EL (cell line): ENCODE measurements around the gene UNK.
A peak's percentile ranks its signal among the peaks of the same experiment; 100 is the strongest.
"Not testable (repeated sequence)": the region's sequence is repeated elsewhere in the genome, so short reads cannot be mapped to it uniquely, and the experiment has no call there.

Experiments
- DNase-seq: peaks from one replicate; pipeline ENCODE4 v3.0.0-alpha.2; 2016

The UNK gene

DNA sequence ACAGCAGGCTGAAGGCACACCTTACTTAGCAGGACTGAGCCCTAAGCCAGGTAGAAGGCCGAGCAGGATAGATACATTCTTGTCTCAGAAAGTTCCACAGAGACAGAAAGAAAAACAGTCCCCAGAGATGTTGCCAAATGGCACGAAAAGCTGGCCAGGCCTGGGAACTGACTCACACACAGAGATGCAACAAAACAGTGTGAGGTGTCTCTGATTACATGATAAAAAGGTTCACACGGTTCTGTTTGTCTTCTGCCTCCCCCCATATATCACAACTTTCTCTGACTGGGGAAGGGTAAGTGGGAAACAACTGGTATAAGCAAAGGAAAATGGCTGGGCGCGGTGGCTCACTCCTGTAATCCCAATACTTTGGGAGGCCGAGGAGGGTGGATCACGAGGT, 68.8 kb downstream of the UNK start:
- peak; percentile 66 for DNase-seq

DNA sequence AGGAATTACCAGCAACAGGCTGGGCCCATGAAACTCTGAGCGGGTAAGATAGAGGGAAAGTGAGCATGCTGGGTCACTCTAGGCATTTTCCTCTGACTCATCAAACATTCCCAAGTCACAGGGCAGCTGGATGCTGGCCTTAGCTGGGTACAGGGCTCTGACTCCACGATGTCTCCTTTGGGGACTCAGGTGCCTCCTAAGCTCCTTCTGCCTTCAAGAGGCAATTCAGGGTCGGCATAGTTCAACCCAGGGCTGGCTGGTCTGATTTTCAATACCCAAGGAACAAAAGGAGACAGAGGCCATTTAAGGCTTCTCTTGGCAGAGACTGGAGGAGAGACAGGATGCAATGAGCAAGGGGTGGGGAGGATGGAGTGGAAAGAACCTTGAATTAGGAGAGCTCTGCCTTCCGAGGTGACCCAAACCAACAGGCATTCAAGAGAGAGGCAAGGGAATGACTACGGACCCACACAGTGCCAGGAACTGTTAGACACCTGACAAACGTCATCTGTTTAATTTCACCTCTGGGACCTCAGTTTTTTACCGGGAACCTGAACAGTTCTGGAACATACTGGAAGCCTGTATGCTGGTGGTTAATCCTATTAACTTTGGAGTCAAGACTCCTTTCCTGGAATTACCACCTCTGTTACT, 69.6 kb downstream of the UNK start:
- DNase-seq: peak; percentile 84

DNA sequence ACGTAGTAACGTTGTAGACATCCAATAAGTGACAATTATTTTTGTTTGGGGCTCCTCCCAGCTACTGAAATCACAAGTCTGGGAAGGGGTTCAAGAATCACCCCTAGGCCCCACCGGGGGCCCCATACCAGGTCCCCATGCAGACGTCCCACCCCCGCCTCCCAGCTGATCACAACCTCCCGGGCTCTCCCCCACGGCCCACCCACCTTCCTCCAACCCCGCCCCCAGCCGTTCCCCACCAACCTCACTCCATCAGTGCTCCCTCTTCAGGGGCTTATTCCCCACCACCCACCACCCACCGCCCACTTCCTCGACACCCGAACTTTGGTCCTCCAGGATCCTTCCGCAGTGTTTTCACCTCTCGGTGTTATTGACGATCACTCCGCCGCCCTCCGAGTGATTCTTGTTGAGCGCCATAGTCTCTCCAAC, 70.3 kb downstream of the UNK start:
- DNase-seq: no peak

DNA sequence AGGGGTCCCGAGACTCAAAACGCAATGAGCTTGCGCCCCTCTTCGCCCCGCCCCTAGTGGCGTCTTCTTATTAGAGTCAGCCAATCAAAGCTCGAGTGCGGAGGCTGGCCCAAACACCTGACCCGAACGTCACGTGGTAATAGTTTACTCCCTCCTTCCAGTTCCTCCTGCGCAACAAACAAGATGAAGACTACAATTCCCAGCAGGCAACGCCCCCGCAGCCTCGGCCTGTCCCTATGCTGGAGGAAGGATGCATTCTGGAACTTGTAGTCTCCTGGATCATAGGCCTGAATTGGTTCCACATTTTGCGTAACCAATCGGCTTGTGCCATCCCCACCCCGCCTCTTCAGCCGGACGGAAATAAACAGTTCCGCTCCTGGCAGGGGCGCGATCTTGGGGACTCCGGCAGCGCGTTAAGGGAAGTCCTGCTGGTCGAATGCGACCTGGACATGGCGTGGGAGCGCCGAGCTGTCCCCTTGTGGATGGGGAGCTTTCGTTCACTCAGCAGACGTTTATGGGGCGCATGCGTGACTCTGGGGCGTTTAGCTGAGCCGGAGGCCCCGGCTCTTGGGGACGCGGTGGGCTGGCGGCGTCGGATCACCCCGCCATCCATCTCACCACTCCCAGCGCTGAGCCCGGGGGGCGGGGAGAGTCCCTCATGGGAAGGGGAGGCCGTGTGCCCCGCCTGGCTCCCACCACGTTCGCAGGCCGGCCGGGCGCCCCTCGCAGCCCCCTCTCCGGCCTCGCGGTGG, 70.9 kb downstream of the UNK start, which contains the start of gene WBP2:
Gene WBP2 (minus strand): TSS at position 26 of the 752 bp plus-strand sequence. CDS start 38 bp downstream, outside the sequence.
- DNase-seq: peak; percentile 100

DNA sequence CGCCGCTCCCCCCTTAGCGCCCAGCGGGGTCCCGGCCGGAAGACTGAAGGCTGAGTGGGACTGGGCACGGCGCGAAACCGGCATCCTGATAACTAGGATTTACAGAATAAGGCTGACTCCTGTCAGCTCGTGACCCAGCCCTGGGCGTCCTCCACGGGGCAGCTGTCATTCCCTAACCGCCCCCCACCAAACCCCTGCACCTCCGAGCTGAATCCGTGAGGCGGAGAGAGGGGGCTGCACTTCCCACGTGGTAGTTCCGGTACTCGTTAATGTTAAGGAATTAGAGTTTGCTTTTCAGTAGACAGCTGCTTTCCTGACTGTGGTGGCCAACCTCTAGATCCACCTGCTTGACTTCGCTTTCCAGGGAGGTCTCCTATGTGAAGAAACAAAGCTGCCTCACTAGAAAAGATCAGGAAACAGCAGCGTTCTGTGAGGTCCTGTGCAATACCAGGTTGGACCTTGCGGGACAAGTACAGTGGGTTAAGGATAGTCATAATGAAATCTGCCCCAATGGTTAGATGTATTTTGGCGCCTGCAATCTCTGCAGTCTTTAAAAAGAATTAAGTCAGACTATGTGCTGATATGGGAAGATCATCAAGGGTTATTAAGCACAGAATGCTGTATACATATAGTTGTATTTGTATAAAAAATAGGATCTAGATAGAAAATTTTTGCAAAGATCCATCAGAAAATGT, 71.6 kb downstream of the UNK start:
- peak; percentile 38 for DNase-seq

DNA sequence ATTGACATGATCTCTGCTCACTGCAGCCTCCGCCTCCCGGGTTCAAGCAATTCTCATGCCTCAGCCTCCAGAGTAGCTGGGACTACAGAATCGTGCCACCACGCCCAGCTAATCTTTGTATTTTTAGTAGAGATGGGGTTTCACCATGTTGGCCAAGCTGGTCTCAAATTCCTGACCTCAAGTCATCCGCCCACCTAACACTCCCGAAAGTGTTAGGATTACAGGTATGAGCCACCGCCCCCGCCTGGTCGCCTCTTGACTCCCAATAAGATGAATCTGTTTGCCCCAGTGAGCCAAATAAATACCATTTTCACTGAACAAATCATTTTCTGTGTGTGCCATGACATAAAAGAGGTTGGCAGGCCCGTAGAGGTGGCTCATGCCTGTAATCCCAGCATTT, 74.8 kb downstream of the UNK start:
- DNase-seq: not testable (repeated sequence)

DNA sequence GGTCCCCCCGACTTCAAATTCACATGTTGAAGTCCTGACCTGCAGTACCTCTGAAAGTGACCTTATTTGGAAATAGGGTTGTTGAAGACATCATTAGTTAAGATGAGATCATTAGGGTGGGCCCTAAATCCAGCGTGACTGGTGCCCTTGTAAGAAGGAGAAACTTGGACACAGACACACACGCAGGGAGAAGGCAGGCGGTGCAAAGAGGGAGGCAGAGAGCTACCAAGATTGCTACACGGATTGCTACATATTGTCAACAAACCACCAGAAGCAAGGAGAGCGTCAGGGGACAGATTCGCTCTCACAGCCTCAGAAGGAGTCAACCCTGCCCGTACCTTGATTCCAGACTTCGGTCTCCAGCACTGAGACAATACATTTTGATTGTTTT, 77.3 kb downstream of the UNK start:
- no peak for DNase-seq

DNA sequence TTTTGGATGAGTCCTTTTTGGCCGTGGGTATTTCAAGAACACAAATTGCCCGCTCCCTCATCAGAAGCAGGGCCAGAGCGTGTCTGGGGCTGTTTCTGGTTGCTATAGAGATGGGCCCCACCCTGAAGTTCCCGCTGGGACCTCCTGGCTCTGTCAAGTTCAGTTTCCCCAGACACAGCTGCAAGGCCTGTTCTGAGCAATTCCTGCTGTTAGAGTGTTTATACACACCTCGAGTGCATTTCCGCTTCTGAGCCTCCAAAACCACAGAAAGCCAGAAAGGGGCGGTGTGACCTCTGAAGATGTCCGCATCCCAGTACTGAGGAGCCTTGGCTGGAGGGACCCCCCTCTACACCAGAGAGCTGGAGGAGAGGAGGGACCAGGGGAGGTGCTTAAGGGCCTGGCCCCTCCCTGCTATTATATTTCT, 79.9 kb downstream of the UNK start:
- DNase-seq: peak; percentile 41

DNA sequence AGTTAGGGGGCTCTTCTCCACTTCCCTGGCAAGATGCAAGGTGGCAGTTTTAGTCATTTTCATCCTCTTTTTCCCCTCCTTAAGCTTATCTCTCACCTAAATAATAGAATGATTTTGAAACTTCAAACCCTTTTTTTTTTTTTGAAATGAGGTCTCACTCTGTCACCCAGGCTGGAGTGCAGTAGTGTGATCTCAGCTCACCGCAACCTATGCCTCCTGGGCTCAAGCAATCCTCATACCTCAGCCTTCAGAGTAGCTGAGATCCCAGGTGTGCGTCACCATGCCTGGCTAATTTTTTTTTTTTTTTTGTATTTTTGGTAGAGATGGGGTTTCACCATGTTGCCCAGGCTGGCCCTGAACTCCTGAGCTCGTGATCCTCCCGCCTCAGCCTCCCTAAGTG, 80.3 kb downstream of the UNK start:
- DNase-seq: not testable (repeated sequence)

DNA sequence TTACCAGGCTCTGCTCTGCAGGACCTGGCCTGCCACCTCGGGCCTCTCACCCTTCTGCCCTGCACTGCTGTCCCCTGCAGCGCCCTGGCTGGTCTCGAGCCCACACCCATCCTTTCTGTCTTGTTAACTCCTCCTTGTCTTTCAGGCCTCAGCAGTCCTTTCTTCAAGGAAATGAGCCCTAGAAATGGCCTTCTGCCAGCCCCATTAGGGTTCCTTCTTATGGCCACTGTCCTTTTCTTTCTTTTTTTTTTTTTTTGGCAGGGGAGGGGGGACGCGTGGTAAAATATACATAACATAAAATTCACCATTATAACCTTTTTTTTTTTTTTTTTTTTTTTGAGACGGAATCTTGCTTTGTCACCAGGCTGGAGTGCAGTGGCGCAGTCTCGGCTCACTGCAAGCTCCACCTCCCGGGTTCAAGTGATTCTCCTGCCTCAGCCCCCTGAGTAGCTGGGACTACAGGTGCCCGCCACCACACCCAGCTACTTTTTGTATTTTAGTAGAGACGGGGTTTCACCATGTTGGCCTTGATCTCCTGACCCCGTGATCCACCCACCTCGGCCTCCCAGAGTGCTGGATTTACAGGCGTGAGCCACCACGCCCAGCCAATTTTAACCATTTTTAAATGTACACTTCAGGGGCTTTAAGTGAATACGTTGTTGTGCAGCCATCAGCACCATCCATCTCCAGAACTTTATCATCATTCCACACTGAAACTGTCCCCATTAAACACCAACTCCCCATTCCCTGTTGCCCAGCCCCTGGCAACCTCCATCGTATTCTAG, 81.0 kb downstream of the UNK start:
- not testable (repeated sequence) for DNase-seq

DNA sequence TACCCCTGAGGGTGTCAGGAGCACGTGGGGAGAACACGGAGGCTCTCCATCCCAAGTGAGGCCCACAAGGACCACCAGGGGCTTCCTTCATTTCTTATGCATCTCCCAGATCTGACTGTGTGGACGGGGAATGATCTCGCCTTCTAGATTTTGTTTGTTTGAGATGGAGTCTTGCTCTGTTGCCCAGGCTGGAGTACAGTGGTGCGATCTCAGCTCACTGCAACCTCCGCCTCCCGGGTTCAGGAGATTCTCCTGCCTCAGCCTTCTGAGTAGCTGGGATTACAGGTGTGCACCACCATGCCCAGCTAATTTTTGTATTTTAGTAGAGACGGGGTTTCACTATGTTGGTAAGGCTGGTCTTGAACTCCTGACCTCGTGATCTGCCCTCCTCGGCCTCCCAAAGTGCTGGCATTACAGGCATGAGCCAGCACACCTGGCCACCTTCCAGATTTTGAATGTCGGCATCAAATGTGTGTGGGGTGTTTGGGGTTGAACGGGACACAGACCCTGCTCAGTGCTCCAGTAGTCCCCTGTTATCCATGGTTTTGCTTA, 84.2 kb downstream of the UNK start:
- DNase-seq: not testable (repeated sequence)

DNA sequence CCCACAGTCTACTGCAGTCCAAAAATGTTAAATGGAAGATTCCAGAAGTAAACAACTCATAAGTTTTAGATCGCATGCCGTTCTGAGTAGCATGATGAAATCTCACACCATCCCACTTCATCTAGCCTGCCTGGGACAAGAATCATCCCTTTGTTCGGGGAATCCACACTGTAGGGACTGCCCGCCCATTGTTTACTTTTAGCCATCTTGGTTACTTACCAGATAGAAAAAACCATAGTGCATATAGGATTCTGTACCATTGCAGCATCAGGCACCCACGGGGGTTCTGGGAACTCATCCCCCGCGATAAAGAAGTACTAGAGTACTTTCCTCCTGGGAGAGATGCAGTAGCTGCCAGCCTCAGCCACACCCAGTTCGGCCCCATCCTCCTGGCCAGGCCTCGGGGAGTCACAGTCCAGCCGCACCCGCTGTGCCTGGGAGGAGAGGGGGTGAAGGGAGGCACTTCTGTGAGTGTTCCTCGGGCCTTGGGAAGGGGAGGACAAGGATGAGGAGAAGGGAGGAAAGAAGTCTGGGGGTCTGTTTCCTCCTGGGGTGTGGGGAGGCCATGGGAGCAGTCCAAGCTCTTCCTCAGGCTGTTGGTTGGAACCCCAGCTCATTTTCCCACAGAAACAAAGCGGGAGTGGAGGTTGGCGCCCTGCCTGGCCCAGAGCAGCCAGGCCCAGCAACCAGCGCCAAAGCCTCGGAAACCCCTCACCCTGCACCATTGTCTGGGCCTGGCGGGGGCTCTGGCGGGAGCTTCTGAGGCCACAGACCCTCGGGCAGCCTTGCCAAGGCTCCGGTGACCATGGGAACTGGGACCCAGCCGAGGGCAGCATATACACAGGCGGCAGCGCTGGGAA, 84.9 kb downstream of the UNK start:
- no peak for DNase-seq

DNA sequence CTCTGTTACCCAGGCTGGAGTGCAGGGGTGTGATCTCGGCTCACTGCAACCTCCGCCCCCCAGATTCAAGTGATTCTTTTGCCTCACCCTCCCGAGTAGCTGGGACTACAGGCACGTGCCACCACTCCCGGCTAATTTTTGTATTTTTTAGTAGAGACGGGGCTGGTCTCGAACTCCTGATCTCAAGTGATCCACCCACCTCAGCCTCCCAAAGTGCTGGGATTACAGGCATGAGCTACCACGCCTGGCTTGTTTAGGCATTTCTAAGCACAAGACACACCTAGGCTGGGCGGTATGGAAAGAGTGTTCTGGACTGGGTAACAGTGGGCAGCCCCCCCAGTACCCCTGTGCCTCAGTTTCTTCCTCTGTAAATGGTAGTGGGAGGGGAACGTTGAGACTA, 85.6 kb downstream of the UNK start:
- DNase-seq: not testable (repeated sequence)

DNA sequence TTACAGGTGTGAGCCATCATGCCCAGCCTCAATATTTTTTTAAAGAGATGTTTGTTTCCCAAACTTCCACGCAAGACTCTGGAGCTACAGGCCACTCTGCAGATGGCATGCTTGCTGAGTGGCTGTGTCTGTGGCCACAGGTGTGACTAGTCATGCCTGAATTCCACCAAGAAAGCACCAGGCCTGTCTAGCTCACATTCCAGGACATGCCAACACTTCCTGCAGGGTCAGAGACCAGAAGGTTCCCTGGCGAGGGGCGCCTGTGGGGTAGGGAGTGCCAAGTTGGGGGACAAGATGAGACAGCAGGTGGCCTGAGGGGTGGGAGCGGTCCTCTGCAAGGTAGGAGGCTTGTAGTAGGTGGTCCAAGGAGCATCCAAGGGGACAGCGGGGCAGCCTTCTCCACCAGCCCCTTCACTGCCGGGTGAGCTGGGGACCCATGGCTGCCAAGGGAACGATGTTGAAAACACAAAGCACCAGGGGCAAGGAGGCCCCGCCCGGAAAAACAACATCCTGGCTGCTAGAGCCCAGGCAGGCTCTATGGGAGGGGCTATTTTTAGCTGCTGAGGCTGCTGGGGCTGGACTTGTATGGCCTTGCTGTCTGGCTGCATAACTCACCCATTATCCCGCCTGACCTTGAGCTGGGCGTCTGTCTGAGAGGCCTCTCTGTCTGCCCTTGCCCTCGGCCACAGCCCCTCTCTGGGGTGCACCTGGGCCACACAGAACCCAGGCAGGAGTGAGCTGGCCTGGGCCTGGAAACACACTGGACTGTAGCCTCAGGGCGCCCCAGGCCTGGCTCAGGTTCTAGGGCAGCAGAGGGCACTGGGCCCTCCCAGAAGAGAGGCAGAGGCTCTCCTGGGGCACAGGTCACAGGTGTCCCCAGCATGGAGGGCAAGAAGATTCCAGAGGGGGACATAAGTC, 88.1 kb downstream of the UNK start:
- DNase-seq: peak; percentile 75

DNA sequence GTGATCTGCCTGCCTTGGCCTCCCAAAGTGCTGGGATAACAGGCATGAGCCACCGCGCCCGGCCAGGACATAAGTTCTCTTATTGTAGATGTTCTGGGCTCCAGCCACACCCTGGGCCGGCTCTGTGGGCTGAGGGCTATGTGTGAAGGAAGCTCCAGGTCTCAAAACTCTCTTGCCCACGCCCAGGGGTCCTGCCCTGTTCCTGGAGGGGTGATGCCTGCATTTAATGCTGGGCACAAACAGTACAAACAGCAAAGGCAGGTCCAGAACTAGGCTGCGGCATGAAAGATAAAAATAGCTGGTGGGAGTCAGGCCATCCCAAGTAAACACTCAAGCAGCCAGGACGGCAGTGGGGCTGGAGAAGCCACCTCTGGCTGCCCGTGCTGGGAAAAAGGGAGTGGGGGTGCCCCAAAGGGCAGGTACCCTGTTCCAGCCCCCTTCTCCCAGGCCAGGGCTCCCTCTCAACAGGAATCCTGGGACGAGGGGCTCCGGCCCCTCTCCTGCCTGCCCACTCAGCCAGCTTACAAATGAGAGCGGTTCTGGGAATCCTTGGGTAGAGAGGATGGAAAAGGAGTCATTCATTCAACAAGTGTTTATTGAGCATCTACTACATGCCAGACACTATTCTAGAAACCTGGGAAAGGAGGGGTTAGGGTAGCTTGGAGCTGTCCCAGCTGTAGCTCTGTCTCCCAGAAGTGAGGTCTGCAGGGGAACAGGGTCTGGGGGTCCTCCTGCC, 89.1 kb downstream of the UNK start:
- no peak for DNase-seq

DNA sequence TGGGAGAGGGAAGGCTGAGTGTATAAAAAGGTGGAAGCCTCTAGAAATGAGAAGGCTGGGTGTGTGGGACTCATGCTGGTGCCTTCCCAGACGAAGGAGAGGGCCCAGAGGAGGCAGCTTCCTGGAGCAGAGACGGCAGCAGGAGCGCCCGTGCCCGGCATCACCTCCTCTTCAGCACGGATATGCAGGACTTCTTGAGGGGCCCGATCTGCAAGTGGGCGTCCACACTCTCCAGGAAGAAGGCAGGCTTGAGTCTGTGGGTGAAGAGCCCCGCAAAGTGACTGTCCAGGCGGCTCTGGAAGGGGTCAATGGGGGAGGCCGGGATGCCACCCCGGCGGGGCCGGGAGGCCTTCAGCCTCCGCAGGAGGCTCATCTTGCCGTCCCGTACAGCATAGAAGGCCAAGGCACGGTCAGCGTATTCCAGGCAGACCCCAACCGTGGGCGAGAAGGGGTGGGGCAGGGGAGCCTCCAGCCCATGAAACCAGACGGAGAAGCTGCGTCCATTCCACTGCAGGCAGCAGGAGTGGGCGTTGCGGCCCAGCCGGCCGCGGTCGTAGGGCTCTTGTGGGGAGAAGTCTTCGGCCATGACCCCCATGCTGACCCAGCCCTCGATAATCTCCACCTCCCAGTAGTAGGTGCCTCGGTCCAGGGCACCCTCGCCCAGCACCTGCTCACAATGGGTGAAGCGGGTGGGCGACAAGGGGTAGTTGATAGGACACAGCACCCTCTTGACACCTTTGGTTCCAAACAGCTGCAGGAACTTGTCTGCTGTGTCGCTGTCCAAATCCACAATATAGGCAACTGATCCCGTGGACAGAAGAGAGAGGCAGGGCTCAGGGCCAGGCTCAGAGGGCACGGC, 89.9 kb downstream of the UNK start:
- DNase-seq: no peak
